GM12891 (cell line): ENCODE data around the gene FAM20A.

Experiments used
- PAX5 ChIP-seq: IDR thresholded peaks from 2 replicates; pipeline ENCODE4 v1.6.1; 2011; ENCODE audit warnings: low read length, moderate library complexity, mild to moderate bottlenecking; ENCODE audit not compliant: insufficient read depth, severe bottlenecking
- POLR2A ChIP-seq: IDR thresholded peaks from 2 replicates; pipeline ENCODE4 v1.6.1; 2011; ENCODE audit warnings: low read depth, low read length, control low read depth
- POLR2AphosphoS5 ChIP-seq: IDR thresholded peaks from 2 replicates; pipeline ENCODE4 v1.6.1; 2011; ENCODE audit warnings: low read depth, low read length, control low read depth
- POU2F2 ChIP-seq: IDR thresholded peaks from 2 replicates; pipeline ENCODE4 v1.6.1; 2011; ENCODE audit warnings: low read depth, mild to moderate bottlenecking, control low read depth, low read length, moderate library complexity
- SPI1 ChIP-seq: IDR thresholded peaks from 2 replicates; pipeline ENCODE4 v1.6.1; 2011; ENCODE audit warnings: low read depth, low read length, control low read depth
- TAF1 ChIP-seq: IDR thresholded peaks from 2 replicates; pipeline ENCODE4 v1.6.1; 2011; ENCODE audit warnings: low read depth, low read length, control low read depth

DNA sequence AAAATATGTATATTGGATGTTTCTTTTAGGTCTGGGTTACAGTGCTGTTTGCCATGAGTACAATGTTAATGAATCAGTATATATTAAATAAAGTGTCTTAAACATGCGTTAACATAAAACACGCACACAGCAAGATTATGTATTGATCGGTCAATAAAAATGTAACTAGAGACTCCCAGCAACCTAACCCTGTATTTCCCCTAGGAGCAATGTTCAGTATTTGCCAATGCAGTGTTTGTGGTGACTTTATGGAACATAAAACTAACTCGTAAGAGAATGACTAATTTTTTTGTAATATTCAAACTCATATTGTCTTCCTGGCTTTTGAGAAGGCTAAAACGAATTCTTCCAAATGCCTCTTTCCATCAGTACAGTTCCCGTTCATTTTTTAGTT, 66.5 kb downstream of the FAM20A start:
- no peak for TF ChIP-seq POLR2A
- TF ChIP-seq TAF1 = no peak
- TF ChIP-seq POLR2AphosphoS5 = no peak
- TF ChIP-seq SPI1 = no peak
- TF ChIP-seq PAX5 = no peak
- TF ChIP-seq POU2F2 = no peak
